Smooth muscle cell (in vitro differentiated cells): ENCODE results near the gene USF3. TPM values are rescaled to one million over a fixed set of nuclear protein-coding genes. Genes with fewer than 3 reads are reported as not detected.

Experiments
- DNase-seq: peaks from one replicate; lab custom pipeline; 2025; ENCODE audit not compliant: unreplicated experiment; lab: John Stamatoyannopoulos, UW
- H2AFZ ChIP-seq: fragments of 200-600 bp; sonication (generic); 2 replicates; pipeline ENCODE4 v1.6.0; 2016; ENCODE audit warnings: antibody characterized with exemption, low read depth, mild to moderate bottlenecking
- H3F3A ChIP-seq: fragments of 200-600 bp; sonication (generic); 2 replicates; pipeline ENCODE4 v1.6.0; 2017; ENCODE audit warnings: antibody characterized with exemption, low read depth
- H3K27ac ChIP-seq: fragments of 200-600 bp; sonication (generic); 2 replicates; pipeline ENCODE4 v1.5.1; 2016; ENCODE audit warnings: low read depth, mild to moderate bottlenecking
- H3K27me3 ChIP-seq: fragments of 200-600 bp; sonication (generic); 2 replicates; pipeline ENCODE4 v1.6.1; 2016; ENCODE audit warnings: low read depth, mild to moderate bottlenecking
- H3K36me3 ChIP-seq: fragments of 200-600 bp; sonication (generic); 2 replicates; pipeline ENCODE4 v1.5.1; 2016; ENCODE audit warnings: low read depth
- H3K4me1 ChIP-seq: fragments of 200-600 bp; sonication (generic); 2 replicates; pipeline ENCODE4 v1.5.1; 2016; ENCODE audit warnings: low read depth
- H3K4me2 ChIP-seq: fragments of 200-600 bp; sonication (generic); 2 replicates; pipeline ENCODE4 v1.6.0; 2016; ENCODE audit warnings: mild to moderate bottlenecking
- H3K4me3 ChIP-seq: fragments of 200-600 bp; sonication (generic); 2 replicates; pipeline ENCODE4 v1.5.1; 2016; ENCODE audit warnings: mild to moderate bottlenecking
- H3K79me2 ChIP-seq: fragments of 200-600 bp; sonication (generic); 2 replicates; pipeline ENCODE4 v1.6.0; 2016; ENCODE audit warnings: low read depth, mild to moderate bottlenecking
- H3K9ac ChIP-seq: fragments of 200-600 bp; sonication (generic); 2 replicates; pipeline ENCODE4 v1.6.0; 2016; ENCODE audit warnings: low read depth
- H3K9me3 ChIP-seq: fragments of 200-600 bp; sonication (generic); replicated peaks from 2 replicates; pipeline ENCODE4 v1.5.1; 2016; ENCODE audit warnings: low read depth
- H4K20me1 ChIP-seq: fragments of 200-600 bp; sonication (generic); 2 replicates; pipeline ENCODE4 v1.6.0; 2016; ENCODE audit warnings: low read depth
- CTCF ChIP-seq: fragments of 200-600 bp; sonication (generic); IDR thresholded peaks from 2 replicates; pipeline ENCODE4 v1.5.1; 2017; ENCODE audit warnings: borderline replicate concordance, mild to moderate bottlenecking, antibody characterized with exemption; ENCODE audit not compliant: insufficient read depth, poor library complexity, severe bottlenecking
- WGBS: methylation state at CpG from one replicate; pipeline ENCODE4 v1.1.7; 2016; ENCODE audit warnings: low lambda C conversion rate; 5-methylcytosine and 5-hydroxymethylcytosine counted together
- polyA plus RNA-seq: library from polyadenylated mRNA; unstranded; fragments of >200 nt; fragmentation: Nextera tagmentation; extraction: Ambion mirVana; gene quantifications from 2 replicates; pipeline ENCODE4 v1.2.1, GENCODE V29; 2016
- total RNA-seq: library from RNA; depleted of rRNA; stranded (reverse); fragments of >200 nt; gene quantifications from 2 replicates; pipeline ENCODE4 v1.2.3, GENCODE V29; 2014

Gene USF3
- total and polyA plus RNA-seq, 2 experiments from 2014 or later: 2.9 to 12.3 TPM

GRCh38 chr3:113606539-113607218 is 89.8 kb downstream of the USF3 start:
- no peaks in the 10 kb centered on the region for H4K20me1 ChIP-seq
- no peak overlapping the region for H2AFZ ChIP-seq
- H3K79me2 ChIP-seq: no peaks in the 10 kb centered on the region
- no peak overlapping the region for H3K9ac ChIP-seq
- no peaks in the 10 kb centered on the region for H3F3A ChIP-seq
- no peak overlapping the region for H3K4me2 ChIP-seq
- no peak for DNase-seq
- WGBS: 56% methylated on average over 8 of the region's 8 CpGs
- no peak overlapping the region for H3K4me3 ChIP-seq
- no peak overlapping the region for H3K27ac ChIP-seq
- no peaks in the 10 kb centered on the region for H3K9me3 ChIP-seq
- H3K27me3 ChIP-seq: no peaks in the 10 kb centered on the region
- no peak for TF ChIP-seq CTCF
- H3K4me1 ChIP-seq: no peaks in the 10 kb centered on the region
- no peaks in the 10 kb centered on the region for H3K36me3 ChIP-seq

DNA sequence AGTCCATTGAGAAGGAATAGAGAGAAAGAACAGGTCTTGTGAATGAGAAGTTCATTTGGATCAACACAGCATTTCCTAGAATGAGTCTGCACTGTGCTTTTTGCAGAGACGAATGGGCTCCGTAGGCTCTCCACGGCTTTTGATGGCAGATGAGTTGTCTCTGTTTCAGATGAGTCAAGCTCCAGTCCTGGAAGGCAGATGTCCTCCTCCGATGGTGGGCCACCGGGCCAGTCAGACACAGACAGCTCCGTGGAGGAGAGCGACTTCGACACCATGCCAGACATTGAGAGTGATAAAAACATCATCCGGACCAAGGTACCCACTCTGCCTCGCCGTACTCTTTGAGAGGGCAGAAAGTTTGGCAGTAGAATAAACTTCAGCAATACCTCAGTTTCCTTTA is 93.6 kb downstream of the USF3 start:
- no peaks in the 10 kb centered on the region for H3K9me3 ChIP-seq
- no peak overlapping the region for H3K9ac ChIP-seq
- H3K27me3 ChIP-seq: no peaks in the 10 kb centered on the region
- H4K20me1 ChIP-seq: no peaks in the 10 kb centered on the region
- no peak for TF ChIP-seq CTCF
- H3K4me1 ChIP-seq: no peaks in the 10 kb centered on the region
- DNase-seq: no peak
- no peaks in the 10 kb centered on the region for H3K79me2 ChIP-seq
- H3K27ac ChIP-seq: no peak overlapping the region
- no peak overlapping the region for H3K4me2 ChIP-seq
- 94% methylated on average over 11 of the region's 11 CpGs for WGBS
- no peaks in the 10 kb centered on the region for H3K36me3 ChIP-seq
- no peak overlapping the region for H2AFZ ChIP-seq
- H3K4me3 ChIP-seq: no peak overlapping the region
- no peaks in the 10 kb centered on the region for H3F3A ChIP-seq

DNA sequence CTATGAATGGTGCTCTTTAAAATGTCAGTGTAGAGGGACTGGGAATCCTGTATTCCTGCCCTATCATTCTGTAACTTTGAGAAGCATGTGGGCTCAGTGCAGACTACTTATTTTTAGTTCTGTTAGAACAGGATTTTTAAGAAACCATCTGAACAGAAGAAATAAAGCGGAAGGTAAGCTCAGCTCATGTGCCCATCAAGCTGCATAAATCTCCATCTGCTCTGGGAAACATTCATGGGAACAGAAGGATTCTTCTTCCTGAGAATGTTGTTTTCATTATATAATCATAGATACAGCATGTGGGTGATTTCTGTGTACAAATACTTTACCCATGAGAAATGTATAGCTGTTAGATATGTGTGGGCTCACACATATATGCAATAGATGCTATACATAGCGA is 94.2 kb downstream of the USF3 start:
- Histone ChIP-seq H3K4me1 (no peaks in the 10 kb centered on the region), H3K79me2 (no peaks in the 10 kb centered on the region), H3K9ac (no peak overlapping the region), H3K27ac (no peak overlapping the region), H4K20me1 (no peaks in the 10 kb centered on the region), H2AFZ (no peak overlapping the region), H3K4me3 (no peak overlapping the region), H3K4me2 (no peak overlapping the region), H3K27me3 (no peaks in the 10 kb centered on the region), H3F3A (no peaks in the 10 kb centered on the region), H3K9me3 (no peaks in the 10 kb centered on the region), H3K36me3 (no peaks in the 10 kb centered on the region)
- no peak for DNase-seq
- TF ChIP-seq CTCF: no peak
- WGBS: 90% methylated on average over 2 of the region's 2 CpGs

- no peaks in the 10 kb centered on the region for H3K79me2 ChIP-seq
- no peak overlapping the region for H3K9ac ChIP-seq
- H4K20me1 ChIP-seq: no peaks in the 10 kb centered on the region
- no peak overlapping the region for H3K27ac ChIP-seq
- H3K4me3 ChIP-seq: no peak overlapping the region
- no peak for DNase-seq
- no peaks in the 10 kb centered on the region for H3F3A ChIP-seq
- no peak overlapping the region for H2AFZ ChIP-seq
- no peak overlapping the region for H3K4me2 ChIP-seq
- TF ChIP-seq CTCF: no peak
- H3K27me3 ChIP-seq: no peaks in the 10 kb centered on the region
- 96% methylated on average over 2 of the region's 2 CpGs for WGBS
- H3K9me3 ChIP-seq: no peaks in the 10 kb centered on the region
- no peaks in the 10 kb centered on the region for H3K36me3 ChIP-seq
- no peaks in the 10 kb centered on the region for H3K4me1 ChIP-seq
Measured at GRCh38 chr3:113601240-113601639, 95.2 kb downstream of the USF3 start.
